Natural killer cell (primary cell): ENCODE measurements around the gene MYO5A. TPM values are rescaled to one million over a fixed set of nuclear protein-coding genes. Genes with fewer than 3 reads are reported as not detected.

ENCODE experiments used
- ATAC-seq, 3 donors: fragments of 150-1000 bp in 2 of 3; fragments of 200-7000 bp in 1 of 3; cut with Tn5 transposase; 1 replicate in 1 of 3; 2 replicates in 2 of 3; pipeline ENCODE4 v1.10.0; 2021; ENCODE audit warnings: mild to moderate bottlenecking in 2 of 3, moderate library complexity in 2 of 3
- DNase-seq, 2 donors: peaks; one replicate each; pipeline versions ENCODE4 v3.0.0 to v3.0.0-alpha.2; 2013 to 2021; ENCODE audit warnings: mixed read lengths in 1 of 2
- H3K27ac ChIP-seq: one replicate; pipeline ENCODE4 v1.5.1; 2013; ENCODE audit warnings: mild to moderate bottlenecking, low read length
- H3K27me3 ChIP-seq: one replicate; pipeline ENCODE4 v1.6.1; 2013; ENCODE audit warnings: low read length; ENCODE audit not compliant: control insufficient read depth, insufficient read depth
- H3K36me3 ChIP-seq: one replicate; pipeline ENCODE4 v1.6.1; 2013; ENCODE audit warnings: low read length; ENCODE audit not compliant: control insufficient read depth, insufficient read depth
- H3K4me1 ChIP-seq: one replicate; pipeline ENCODE4 v1.6.1; 2013; ENCODE audit warnings: low read length; ENCODE audit not compliant: control insufficient read depth, insufficient read depth
- H3K4me3 ChIP-seq: one replicate; pipeline ENCODE4 v1.5.1; 2013; ENCODE audit warnings: low read length
- H3K9me3 ChIP-seq: one replicate; pipeline ENCODE4 v1.6.1; 2013; ENCODE audit warnings: low read length; ENCODE audit not compliant: control insufficient read depth, insufficient read depth
- H3K27ac Mint-ChIP-seq, 2 donors: one replicate each; pipeline ENCODE4 v1.8.0; 2022; ENCODE audit warnings: mild to moderate bottlenecking in 2 of 2, mixed read lengths in 2 of 2, moderate library complexity in 1 of 2
- H3K27me3 Mint-ChIP-seq, 2 donors: one replicate each; pipeline ENCODE4 v1.8.0; 2022; ENCODE audit warnings: low read depth in 2 of 2, mixed read lengths in 2 of 2
- H3K36me3 Mint-ChIP-seq: one replicate; pipeline ENCODE4 v1.8.0; 2022; ENCODE audit warnings: mixed read lengths
- H3K4me1 Mint-ChIP-seq, 2 donors: one replicate each; pipeline ENCODE4 v1.8.0; 2022; ENCODE audit warnings: mixed read lengths in 2 of 2
- H3K4me3 Mint-ChIP-seq: one replicate; pipeline ENCODE4 v1.8.0; 2022; ENCODE audit warnings: mild to moderate bottlenecking, moderate library complexity, mixed read lengths
- H3K9me3 Mint-ChIP-seq, 2 donors: one replicate each; pipeline ENCODE4 v1.8.0; 2022; ENCODE audit warnings: mixed read lengths in 2 of 2
- CTCF ChIP-seq: fragments of 200-600 bp; IDR thresholded peaks from one replicate; pipeline ENCODE4 v1.8.0; 2022; ENCODE audit warnings: antibody characterized with exemption
- WGBS: methylation state at CpG from one replicate; pipeline ENCODE4 v1.1.7; 2013; ENCODE audit warnings: missing lambda C conversion rate; ENCODE audit not compliant: insufficient coverage; 5-methylcytosine and 5-hydroxymethylcytosine counted together
- intact Hi-C: fragments of 100-400 bp; cut with micrococcal nuclease; formaldehyde crosslinking; loops from one replicate; pipeline ENCODE4 v1.14.2; 2022
- total RNA-seq, 4 donors: library from RNA; stranded (reverse); fragments of 120-200 nt in 1 of 4; gene quantifications; one replicate each; pipeline versions ENCODE4 v1.2.3 to v1.2.4, GENCODE V29; 2013 to 2022

The MYO5A gene
- total RNA-seq, 3 donors from 2014 or later (not counting 1 experiment from before 2014, with no cell fraction given) = 42.8 to 51.5 (median 44.4) TPM

GRCh38 chr15:52480990-52481389, 47.7 kb downstream of the MYO5A start:
- peak overlapping the region; percentile 78 to 82 for H3K27ac Mint-ChIP-seq
- no peaks in the 10 kb centered on the region for H3K36me3 Mint-ChIP-seq
- ATAC-seq = no peak
- Histone ChIP-seq H3K27ac (peak overlapping the region; percentile 80), H3K27me3 (no peaks in the 10 kb centered on the region), H3K9me3 (no peaks in the 10 kb centered on the region), H3K36me3 (no peaks in the 10 kb centered on the region), H3K4me3 (no peak overlapping the region), H3K4me1 (peaks cover 29% of the 10 kb centered on the region)
- no peaks in the 10 kb centered on the region for H3K9me3 Mint-ChIP-seq
- DNase-seq = no peak
- H3K4me1 Mint-ChIP-seq = peaks cover 52 to 56% of the 10 kb centered on the region in 2 donors
- no peak overlapping the region for H3K4me3 Mint-ChIP-seq
- intact Hi-C loops = no loop called here
- 67% methylated on average over 1 of the region's 1 CpG for WGBS
- no peak for TF ChIP-seq CTCF
- H3K27me3 Mint-ChIP-seq = no peaks in the 10 kb centered on the region

GRCh38 chr15:52466716-52467115, 62.0 kb downstream of the MYO5A start:
- intact Hi-C loops = no loop called here
- Histone ChIP-seq H3K9me3 (peaks cover 5% of the 10 kb centered on the region), H3K27ac (peak overlapping the region; percentile 23), H3K27me3 (no peaks in the 10 kb centered on the region), H3K4me1 (peaks cover 25% of the 10 kb centered on the region), H3K36me3 (no peaks in the 10 kb centered on the region), H3K4me3 (no peak overlapping the region)
- Mint-ChIP-seq H3K27ac (peak overlapping the region; percentile 48 to 95), H3K9me3 (no peaks in the 10 kb centered on the region), H3K27me3 (no peaks in the 10 kb centered on the region), H3K36me3 (no peaks in the 10 kb centered on the region), H3K4me1 (peaks cover 41 to 45% of the 10 kb centered on the region in 2 donors), H3K4me3 (no peak overlapping the region)
- no peak for TF ChIP-seq CTCF
- DNase-seq = no peak
- ATAC-seq = no peak
- whole genome bisulfite sequencing = 100% methylated on average over 2 of the region's 2 CpGs

- Histone ChIP-seq H3K36me3 (no peaks in the 10 kb centered on the region), H3K27ac (peak overlapping the region; percentile 39), H3K9me3 (peaks cover 5% of the 10 kb centered on the region), H3K4me3 (no peak overlapping the region), H3K27me3 (no peaks in the 10 kb centered on the region), H3K4me1 (peaks cover 25% of the 10 kb centered on the region)
- Mint-ChIP-seq H3K36me3 (no peaks in the 10 kb centered on the region), H3K4me3 (no peak overlapping the region), H3K4me1 (peaks cover 41 to 45% of the 10 kb centered on the region in 2 donors), H3K27ac (peak overlapping the region; percentile 48 to 95), H3K27me3 (no peaks in the 10 kb centered on the region), H3K9me3 (no peaks in the 10 kb centered on the region)
- WGBS = 10% methylated on average over 2 of the region's 2 CpGs
- no peak for TF ChIP-seq CTCF
- peak; percentile 35 to 65 (median 53) for ATAC-seq
- DNase-seq = peak in 1 of 2 donors; percentile 47
- intact Hi-C loops = no loop called here
These were observed 62.5 kb downstream of the MYO5A start for GRCh38 chr15:52466134-52466701.

GRCh38 chr15:52464478-52464877, 64.2 kb downstream of the MYO5A start:
- H3K9me3 ChIP-seq = peaks cover 5% of the 10 kb centered on the region
- no peak for TF ChIP-seq CTCF
- Mint-ChIP-seq H3K36me3 (no peaks in the 10 kb centered on the region), H3K4me1 (peaks cover 35 to 45% of the 10 kb centered on the region in 2 donors), H3K9me3 (no peaks in the 10 kb centered on the region), H3K27ac (peak overlapping the region; percentile 91 to 95), H3K27me3 (no peaks in the 10 kb centered on the region), H3K4me3 (peak overlapping the region; percentile 91)
- ATAC-seq = peak; percentile 84 to 92 (median 91)
- intact Hi-C loops = no loop called here
- no peaks in the 10 kb centered on the region for H3K27me3 ChIP-seq
- peak overlapping the region; percentile 71 for H3K27ac ChIP-seq
- DNase-seq = peak in 1 of 2 donors; percentile 56
- WGBS = 13% methylated on average over 2 of the region's 3 CpGs
- H3K4me3 ChIP-seq = no peak overlapping the region
- no peaks in the 10 kb centered on the region for H3K36me3 ChIP-seq
- peaks cover 25% of the 10 kb centered on the region for H3K4me1 ChIP-seq
